ENCODE measurements around the gene SORBS1. TPM values are rescaled to one million over a fixed set of nuclear protein-coding genes. Genes with fewer than 3 reads are reported as not detected.
"Not testable (repeated sequence)": the region's sequence is repeated elsewhere in the genome, so short reads cannot be mapped to it uniquely, and the experiment has no call there.

SORBS1 gene
- total RNA-seq, 1 experiment from 2014 or later: 5.4 TPM

DNA sequence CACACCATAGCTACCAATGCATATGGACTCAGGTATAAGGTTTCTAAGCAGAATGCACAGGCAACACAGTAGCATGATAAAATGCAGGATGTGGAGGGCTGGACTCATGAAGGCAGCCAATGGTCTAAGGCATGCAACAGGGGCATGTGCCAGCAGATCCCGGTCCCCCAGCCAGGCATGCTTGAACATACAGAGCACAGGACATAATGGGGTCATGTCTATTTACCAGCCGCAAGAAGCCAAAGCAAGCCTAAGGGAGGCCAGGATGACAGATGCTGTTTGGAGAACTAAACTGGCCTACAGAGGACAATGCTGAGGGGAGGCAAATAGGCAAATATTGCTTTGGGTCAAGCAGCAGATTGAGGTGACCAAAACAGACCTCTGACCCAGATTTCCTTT, 210.3 kb downstream of the SORBS1 start:
- DNase-seq (ENCODE audit: low read depth): no peak

DNA sequence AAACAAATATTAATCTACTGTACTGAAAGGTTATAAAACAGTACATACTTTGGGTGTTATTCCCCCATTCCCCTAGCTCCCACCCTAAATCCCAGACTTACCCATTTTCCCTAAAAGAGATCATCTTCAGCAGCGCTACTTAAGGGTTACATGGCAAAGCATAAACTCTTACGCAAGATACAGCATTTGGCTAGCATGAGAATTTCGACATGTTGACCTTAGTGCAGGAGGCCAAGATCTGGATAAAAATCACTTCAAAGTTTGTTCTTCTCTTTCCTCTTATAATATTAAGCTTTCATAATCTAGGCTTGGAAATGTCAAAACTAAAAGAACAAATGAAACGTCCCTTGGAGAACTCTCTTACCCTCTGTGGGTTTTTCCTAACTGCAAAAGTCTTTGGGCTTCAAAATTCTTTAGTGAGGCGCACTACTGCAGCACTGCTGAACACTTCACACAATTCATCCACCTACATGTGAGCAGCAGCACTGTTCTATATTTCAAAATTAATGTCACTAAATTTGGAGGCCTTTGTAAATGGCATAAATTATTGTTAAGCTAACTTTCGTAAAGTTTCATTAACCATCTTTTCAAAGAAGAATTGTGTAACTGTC, 210.8 kb downstream of the SORBS1 start:
- DNase-seq (ENCODE audit: low read depth): no peak

DNA sequence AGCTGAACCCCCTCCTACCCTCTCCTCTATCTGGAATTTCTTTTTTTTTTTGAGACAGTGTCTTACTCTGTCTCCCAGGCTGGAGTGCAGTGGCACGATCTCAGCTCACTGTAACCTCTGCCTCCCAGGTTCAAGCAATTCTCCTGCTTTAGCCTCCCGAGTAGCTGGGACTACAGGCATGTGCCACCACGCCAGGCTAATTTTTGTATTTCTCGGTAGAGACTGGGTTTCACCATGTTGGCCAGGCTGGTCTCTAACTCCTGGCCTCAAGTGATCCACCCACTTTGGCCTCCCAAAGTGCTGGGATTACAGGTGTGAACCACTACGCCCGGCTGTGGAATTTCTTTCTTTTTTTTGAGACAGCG, 213.8 kb downstream of the SORBS1 start:
- DNase-seq (ENCODE audit: low read depth): not testable (repeated sequence)

DNA sequence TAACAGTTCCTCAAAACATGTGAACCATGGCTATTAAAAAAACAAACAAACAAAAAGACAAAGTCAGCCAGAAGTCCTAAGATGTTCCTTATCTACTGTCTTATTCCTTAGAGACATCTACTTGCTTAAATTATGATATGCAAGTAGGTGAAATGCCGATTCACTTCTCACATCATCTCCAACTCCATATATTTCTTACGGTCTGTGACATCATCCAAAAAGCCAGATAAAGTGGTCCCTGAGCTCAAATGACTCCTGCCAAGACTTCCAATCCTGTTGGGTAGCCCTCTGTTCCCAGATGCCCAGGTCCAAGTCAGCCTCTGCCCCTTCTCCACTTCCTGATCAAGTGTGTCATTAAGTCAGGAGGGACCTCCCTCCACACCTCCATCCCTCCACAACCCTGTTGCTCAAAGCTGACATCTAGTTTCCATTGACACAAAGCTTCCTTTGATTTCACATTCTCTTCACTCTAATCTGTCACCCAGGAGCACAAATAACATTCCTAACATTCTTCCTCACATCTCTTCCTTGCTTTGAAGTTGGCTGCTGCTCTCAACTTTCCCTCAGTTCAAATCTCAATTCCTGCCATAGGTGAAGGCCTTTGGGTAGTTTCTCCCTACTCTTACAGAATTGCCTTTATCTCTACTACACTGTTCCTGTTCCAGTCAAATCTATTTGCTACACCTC, 214.3 kb downstream of the SORBS1 start:
- peak; percentile 6 for DNase-seq (ENCODE audit: low read depth)

DNA sequence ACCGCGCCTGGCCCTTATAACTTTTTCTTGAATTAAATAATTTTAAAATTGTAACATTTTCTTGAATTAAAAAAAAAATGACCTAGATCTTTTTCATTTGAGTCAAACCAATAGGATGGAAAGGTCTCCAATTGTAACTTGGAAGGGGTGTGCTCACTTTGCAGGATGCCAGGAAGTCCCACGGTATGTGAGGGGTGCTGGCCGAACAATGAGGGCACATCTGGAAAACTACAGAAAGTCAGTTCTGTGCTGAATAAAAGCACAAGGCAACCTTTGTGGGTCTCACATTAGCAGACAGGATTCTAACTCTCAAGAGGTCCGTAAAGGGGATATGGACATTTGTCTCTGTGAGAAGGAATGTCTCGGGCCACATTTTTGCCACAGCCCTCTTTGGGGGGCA, 217.6 kb downstream of the SORBS1 start:
- DNase-seq (ENCODE audit: low read depth): no peak

DNA sequence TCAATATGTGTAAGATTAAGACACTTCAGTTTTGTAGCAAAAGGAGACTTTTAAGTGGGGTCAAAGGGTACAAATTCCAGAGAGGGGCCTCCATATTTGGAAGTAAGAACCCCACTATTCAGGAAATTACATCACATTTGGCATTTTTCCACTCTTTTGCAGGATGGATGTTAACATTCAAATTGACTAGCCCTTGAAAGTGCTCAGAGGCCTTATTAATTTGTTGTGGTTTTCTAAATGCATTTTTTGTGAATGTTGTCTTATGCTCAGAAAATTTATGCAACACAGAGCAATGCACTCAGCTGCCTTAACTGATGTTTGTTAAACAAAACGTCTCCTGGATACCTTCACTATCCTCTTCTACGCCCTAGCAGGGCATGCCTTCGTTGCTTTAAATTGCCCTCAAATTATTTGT, 219.4 kb downstream of the SORBS1 start:
- no peak for DNase-seq (ENCODE audit: low read depth)

DNA sequence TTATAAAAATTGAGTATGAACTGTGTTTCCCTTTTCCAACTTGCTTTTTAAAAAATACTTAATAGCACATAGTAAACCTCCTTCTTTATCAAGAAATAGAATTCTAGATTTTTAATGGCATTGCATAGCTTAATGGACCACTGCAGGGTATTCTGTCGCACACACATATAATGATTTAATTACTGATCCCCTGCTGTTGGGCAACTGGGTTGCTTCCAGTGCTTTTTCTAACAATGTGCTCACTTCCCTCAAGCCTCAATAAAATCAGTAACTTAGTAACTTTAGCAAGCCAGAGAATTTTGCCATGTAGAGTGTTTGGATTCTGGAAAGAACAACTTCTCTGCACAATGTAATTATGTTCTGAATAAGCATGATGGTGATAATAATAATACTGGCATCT, 221.3 kb downstream of the SORBS1 start:
- no peak for DNase-seq (ENCODE audit: low read depth)

DNA sequence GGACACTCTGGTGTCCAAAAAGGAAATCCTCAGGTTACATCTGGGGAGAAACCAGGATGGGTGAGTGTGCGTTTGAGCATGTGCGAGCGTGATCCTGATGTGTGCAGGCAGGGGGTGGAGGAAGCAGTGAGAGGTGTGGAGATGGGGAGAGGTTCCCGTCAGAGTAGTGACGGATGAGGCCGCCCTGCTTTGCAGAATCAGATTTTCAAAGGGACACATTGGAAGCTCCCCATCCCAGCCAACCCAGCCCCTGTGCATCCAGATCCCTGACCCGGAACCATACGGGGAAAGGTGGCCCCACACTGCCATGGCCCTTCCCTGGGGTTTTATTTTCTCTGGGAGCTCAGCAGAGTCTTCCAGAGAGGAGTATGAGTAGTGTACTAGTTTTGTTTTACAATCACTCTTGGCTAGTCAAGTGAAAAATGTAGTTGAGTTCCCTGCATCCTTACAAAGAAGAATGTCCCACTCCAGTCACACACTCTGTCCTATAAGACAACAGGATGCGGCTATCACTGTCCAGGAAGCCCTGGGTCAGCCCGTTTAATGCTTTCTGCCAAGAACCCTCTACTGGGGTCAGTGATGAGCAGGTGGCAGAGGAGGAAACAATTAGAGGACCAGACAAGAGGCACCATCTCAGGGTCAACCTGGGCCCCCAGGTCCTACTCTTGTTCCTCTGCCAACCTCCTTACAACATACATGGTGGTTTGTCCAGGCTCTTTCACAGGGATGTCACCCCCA, 223.6 kb downstream of the SORBS1 start:
- no peak for DNase-seq (ENCODE audit: low read depth)

DNA sequence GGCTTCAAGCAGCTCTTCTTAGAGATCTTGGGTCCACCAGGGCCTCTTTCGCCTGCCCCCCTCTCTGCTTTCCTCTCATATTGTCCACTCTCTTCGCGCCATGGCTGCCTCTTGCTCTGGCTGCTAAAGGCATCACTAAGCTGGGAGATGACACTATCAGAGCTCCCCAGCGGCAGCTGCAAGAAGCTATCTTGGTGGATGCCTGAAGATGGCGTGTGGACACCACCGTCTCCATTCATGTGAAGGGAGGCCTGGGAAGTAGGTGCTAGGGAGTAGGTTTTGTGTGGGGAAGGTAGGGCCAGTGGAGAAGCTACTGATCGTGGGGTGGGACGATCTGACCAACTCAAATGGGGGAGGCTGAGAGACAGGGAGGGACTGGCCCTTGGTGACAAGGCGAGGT, 224.5 kb downstream of the SORBS1 start:
- no peak for DNase-seq (ENCODE audit: low read depth)

DNA sequence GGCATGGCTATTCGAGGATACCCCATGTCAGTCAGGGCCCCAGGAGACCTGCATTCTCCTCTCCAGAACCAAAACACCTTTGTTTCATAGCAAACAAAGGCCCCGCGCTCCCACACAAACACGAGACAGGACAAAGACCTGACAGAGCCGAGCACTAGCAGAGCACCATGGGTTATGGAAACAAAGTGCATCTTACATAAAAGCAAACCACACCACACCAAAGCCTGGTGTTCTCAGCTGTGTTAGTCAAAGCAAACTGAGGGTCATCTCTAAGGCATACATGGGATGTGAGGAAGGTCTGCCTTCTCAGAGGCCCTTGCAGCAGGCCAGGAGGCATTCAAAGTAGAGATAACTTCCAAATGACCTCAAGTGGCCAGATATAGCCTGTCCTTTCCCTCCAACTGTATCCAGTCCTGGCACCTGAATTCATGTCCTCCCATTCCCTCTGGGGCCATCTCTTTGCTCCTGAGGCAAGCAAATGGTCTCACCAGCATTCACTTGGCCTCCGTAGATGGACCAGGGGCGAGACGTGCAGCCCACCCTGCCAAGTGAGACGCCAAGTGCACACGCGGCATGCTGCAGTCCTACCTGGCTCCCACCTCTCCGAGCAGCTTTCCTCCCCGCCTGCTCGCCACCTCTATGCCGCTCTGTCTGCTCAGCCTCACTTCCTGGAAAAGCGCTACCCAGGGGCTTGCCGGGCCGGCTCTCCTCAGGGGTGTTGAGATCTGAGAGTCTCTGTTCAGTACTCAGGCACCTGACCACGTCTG, 225.1 kb downstream of the SORBS1 start:
- DNase-seq (ENCODE audit: low read depth): no peak

DNA sequence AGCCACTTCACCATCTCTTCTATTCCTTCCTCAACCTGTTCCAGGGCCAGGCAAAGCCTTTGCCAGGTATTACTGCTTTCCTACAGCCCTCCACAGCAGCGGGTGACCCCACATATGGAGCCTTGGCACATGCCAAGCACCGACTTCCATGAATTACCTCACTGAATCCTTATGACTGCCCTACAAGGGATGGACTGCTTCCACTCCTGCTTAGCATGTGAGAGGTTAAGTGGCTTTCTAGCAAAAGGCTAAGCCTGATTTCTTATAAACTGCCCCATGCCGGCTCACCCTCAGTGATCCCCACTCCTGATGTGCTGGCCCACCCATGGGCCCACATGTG, 226.4 kb downstream of the SORBS1 start:
- no peak for DNase-seq (ENCODE audit: low read depth)

DNA sequence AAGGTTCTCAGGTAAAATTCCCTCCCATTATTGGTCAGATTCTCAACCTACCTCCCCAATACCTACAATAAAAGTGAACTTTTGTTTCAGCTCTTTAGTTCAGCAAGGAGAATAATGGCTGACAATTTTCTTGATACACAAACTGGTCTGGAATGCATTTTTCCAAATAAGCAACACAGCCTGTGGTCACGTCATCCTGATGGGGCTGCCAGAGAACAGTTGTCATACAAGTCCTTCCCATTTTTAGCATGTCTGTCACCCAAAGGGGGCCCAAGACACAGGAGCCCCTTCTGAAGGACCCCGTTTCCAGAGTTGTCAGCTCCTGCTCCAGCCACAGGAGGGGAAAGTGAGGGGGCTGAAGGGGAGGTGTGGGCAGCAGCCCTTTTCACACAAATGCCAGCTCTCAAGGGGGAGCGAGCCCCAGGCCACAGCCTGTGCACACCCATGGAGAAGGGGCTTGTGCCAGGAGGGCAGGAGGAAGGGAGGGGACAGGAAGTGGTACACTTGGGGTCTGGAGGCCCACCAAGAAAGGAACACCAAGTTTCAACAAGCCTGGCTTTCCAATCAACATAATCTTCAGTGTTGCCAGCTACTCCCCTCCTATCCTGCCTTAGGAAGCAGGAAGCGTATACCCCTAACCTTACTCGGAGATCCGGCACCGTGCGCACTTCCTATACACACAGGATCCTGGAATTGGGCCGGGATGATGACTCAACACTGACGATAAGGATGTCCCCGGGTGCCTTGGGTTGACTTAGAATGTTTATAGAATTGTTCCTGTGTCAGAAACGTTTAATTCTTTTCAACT, 227.0 kb downstream of the SORBS1 start:
- peak; percentile 87 for DNase-seq (ENCODE audit: low read depth)

DNA sequence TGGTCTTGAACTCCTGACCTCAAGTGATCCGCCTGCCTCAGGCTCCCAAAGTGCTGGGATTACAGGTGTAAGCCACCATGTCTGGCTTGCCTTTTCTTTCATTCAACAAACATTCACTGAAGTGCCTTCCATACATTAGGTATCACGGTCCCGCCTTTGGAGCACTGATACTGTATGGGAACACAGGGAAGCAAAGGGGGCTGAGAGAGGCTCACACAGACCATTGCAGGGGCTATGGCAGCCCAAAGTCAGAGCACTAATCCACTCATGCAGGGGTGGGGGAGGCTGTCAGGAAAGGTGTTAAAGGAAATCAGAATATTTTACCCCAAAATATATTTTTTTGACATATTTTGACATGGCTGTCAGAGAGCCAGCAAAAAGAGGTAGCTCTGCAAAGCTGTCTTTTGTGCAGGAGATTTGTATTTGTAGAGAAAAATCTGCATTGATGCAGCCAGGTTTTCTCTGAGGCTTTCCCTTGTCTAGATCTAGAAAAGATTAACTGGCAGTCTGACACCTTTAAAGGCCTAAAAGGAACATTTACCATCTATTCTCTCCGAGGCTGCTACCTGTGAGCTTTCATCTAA, 228.4 kb downstream of the SORBS1 start:
- DNase-seq (ENCODE audit: low read depth): no peak

DNA sequence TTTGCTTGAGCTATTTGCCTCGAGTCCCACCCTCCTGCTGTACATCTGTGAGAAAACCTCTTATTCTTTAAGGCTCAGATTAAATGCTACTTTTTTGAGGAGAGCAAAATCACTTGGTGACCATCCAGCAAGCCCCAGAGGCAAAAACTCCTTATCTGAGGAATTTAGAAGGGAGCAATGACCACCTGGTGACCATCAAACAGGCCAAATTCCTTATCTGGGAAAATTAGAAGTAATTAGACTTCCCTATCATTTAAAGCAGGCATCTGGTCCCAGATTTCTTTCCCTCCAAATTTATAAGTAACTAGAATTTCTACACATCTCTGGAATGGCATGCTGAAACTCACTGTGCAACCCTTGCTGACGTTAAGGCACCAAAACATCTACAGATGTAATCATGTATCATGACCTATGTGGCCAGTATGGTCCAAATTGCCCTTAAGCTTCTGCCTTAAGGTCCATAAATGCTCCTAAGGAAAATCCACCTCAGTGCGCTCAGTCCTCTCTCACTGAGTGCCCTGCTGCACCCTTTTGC, 229.5 kb downstream of the SORBS1 start:
- no peak for DNase-seq (ENCODE audit: low read depth)

DNA sequence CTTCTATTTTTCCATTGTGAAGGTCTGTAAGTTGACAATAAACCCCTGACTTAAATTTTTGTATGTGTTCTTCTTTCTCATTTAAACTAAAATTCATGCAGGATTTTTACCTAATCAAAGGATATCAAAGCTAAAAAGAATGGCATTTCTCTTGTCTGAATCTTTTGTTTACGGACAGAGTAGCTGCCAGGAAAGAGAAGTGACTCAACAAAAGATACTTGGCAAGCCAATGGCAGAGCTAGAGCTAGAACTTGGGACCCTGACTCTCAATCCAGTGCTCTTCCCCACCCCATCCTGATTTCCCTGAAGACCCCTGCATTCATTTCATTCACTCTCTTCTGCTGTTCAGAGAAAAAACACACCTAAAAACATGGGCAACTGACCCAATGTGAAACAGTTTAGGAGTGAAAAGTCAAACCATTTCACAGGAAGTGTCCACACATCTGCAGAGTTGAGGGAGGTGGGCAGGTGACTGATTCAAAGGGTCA, 230.2 kb downstream of the SORBS1 start:
- DNase-seq (ENCODE audit: low read depth): no peak

DNA sequence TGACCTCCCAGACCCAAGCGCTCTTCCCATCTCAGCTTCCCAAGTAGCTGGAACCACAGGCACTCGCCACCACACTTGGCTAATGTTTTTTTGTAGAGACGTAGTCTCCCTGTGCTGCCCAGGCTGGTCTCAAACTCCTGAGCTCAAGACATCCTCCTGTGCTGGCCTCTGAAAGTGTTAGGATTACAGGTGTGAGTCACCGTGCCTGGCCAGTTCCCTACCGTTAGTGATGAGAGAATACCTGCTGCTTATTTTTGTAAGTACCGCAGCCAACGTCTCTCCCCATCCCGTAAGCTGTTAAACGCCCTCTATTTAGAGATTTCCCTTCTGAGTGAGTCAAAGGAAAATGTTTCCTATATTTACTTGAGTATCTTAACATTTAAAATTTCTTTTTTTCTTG, 231.9 kb downstream of the SORBS1 start:
- DNase-seq (ENCODE audit: low read depth): no peak

DNA sequence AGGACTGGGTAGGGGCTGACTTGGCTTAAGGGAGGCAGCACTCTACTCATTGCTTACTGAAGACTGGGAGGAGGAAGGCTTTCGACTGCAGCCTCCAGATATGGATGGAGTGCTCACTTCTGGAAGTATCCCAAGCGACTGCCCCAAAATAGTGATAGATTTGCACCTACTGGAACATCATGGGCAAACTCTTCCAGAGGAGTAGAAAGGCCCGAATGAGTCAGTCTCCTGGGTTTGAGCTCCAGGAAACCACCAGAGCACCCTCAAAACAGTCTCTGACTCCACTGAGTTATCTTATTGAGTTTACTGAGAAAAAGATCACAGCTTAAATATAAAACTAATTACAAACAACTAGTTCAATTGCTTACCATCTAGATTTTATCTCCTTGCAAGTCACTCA, 233.2 kb downstream of the SORBS1 start:
- no peak for DNase-seq (ENCODE audit: low read depth)

DNA sequence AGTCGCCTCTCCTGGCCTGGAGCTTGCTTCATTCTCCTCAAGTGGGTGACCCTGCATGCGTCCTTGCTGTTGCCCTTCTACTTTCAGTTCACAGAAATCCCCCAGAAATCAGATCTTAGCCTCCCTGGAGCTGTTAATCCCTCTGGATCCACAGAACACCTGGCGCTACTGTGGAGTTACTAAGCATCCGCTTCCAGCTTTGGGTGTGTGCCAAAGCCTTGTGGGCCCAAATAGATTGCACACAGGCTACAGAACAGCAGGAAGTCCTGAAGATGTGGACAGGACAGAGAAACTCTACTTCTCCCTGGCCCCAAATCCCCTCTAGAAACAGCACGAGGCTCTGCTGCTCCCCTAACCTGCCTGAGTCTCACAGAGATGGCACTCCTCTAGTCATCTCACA, 233.8 kb downstream of the SORBS1 start:
- DNase-seq (ENCODE audit: low read depth): peak; percentile 77

DNA sequence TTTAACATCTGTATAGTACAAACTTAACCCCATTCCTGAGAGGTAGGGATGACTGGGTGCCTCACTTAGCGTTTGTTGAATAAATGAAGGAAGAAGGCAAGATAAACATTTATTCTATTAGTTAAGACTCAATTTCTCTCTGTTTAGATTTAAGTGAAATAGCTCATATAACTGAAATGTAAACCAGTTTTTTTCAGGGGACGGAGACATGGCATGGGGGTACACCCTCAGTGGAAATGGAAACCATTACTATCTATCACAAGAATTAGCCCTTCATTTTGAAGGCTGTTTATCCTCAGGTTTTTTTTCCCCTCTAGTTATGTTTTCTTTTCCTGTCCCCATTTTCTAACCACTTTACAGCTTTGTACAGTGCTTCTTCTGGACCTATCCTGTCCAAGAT, 234.8 kb downstream of the SORBS1 start:
- no peak for DNase-seq (ENCODE audit: low read depth)

DNA sequence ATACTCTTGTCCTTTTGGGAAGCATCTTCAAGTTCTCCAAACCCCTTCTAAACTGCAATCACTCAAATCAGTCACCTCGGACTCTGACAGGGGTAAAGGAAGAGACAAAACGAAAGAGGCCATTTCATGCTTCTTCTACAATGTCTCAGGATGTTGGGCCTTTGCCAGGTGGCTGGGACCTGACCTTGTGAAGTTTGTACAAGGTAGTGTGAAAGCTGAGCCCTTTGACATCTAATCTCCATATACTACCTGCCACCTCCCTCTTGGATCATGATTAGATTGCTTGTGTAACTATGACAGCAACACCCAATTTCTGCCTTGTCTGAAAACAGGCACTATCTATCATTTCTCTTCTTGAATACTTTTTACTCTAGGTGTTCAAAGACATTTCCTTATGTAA, 235.3 kb downstream of the SORBS1 start:
- no peak for DNase-seq (ENCODE audit: low read depth)

Measured in Daoy (cell line).